Pancreas (tissue), 10 donors: ENCODE data around the gene SKOR1. TPM values are rescaled to one million over a fixed set of nuclear protein-coding genes. Genes with fewer than 3 reads are reported as not detected.

Source experiments
- ATAC-seq, 4 donors: fragments of 200-7000 bp; cut with Tn5 transposase; one replicate each; pipeline versions ENCODE4 v1.8.0 to v1.9.1; 2020; ENCODE audit warnings: mild to moderate bottlenecking in 4 of 4, moderate library complexity in 4 of 4
- DNase-seq, 6 donors: peaks; one replicate each; pipeline ENCODE4 v3.0.0-alpha.2; 2020
- FAIRE-seq: peaks from 2 replicates; lab custom pipeline; 2012; peaks lifted over from hg19 to GRCh38; lab: Jason Lieb, UNC
- H3K27ac ChIP-seq, 4 donors: fragments of 200-600 bp; sonication (generic); 1 replicate in 3 of 4; 2 replicates in 1 of 4; pipeline versions ENCODE4 v1.5.0 to v1.8.0; 2020
- H3K27me3 ChIP-seq, 4 donors: fragments of 200-600 bp; one replicate each; pipeline ENCODE4 v1.8.0; 2021
- H3K36me3 ChIP-seq, 3 donors: fragments of 200-600 bp; sonication (generic) in 1 of 3; one replicate each; pipeline versions ENCODE4 v1.5.0 to v1.8.0; 2020 to 2021
- H3K4me1 ChIP-seq, 3 donors: fragments of 200-600 bp; one replicate each; pipeline ENCODE4 v1.8.0; 2021
- H3K4me3 ChIP-seq, 4 donors: fragments of 200-600 bp; sonication (generic) in 2 of 4; one replicate each; pipeline versions ENCODE4 v1.5.0 to v1.8.0; 2020 to 2021
- H3K9me3 ChIP-seq, 4 donors: fragments of 200-600 bp; one replicate each; pipeline ENCODE4 v1.8.0; 2021
- WGBS, 2 donors: extraction: QIAGEN DNeasy Blood & Tissue Kit; methylation state at CpG; one replicate each; pipeline ENCODE4 v1.1.7; 2013; 5-methylcytosine and 5-hydroxymethylcytosine counted together
- intact Hi-C, 3 donors: fragments of 100-400 bp; cut with DNase I; formaldehyde crosslinking; loops; one replicate each; pipeline versions ENCODE4 v1.11.1 to v1.14.2; 2022
- polyA plus RNA-seq, 2 donors: library from polyadenylated mRNA; stranded (reverse); fragments of 200-250 nt; gene quantifications; one replicate each; pipeline ENCODE4 v1.2.3, GENCODE V29; 2013
- total RNA-seq, 6 donors: library from RNA; stranded (reverse); fragmentation: NEBNext Ultra II Directional in 4 of 6; extraction: Animal tissue kit (Norgen Biotek cat#: 25700) in 4 of 6; gene quantifications; one replicate each; pipeline versions ENCODE4 v1.2.1 to v1.2.4, GENCODE V29; 2021 to 2023
- TF ChIP-seq, protein P1 (sequence below), 4 donors: fragments of 200-600 bp; sonication (generic) in 3 of 4; IDR thresholded peaks; one replicate each; pipeline versions ENCODE4 v1.5.0 to v1.8.0; 2021; ENCODE audit warnings: antibody characterized with exemption in 4 of 4
- donor health status: healthy with polysubstance abuse.
- donor health status: DM: no; HTN: no; CAD: no; lungs with moderate emphysema.
- donor health status: DM: no; HTN: no; CAD: no.
- donor health status: control.
- donor health status: control.
- donor health status: Bipolar disorder and iron deficiency.
- donor health status: DM: yes; HTN: yes; CAD: no.
- donor health status: DM: no; HTN: no; CAD: no.
- donor health status: DM: no; HTN: no; CAD: no.
- donor health status: DM: yes; HTN: yes; CAD: no.

The SKOR1 gene
- total and polyA plus RNA-seq, 8 donors, result 0.09 to 0.54 (median 0.36) TPM

DNA sequence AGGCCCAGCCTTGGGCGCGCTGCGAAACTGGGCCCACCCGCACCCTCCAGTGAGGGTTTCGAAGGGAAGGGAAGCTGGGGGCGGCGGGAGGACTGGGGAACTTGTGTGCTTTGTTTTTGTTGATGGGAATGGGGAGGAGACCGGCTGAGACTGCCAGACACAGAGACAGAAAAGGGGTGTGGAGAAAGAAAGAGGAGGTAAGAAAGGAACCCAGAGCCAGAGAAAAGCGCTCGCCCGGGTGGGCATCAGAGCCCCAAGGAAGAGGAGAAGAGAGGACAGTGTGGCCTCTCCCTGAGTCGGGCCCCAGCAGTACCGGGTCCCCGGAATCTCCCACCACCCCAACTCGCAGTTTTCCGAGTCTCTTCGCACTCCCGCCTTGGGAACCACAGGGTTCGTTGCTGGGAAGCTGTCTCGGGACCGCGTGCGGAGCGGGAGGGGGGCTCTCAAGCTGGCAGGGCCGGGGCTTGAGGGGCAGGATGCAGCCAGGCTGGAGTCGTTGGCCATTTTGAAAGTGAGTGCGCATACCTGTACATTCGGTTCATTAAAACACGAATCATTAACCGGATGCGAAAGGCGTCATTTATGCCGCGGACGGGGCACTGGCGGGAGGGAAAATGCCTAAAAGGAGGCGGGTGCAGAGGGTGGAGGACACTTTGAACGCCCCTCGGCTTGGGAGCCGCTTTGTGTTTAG, 3.1 kb downstream of the SKOR1 start:
- H3K9me3 ChIP-seq, result no peaks in the 10 kb centered on the region
- H3K4me1 ChIP-seq, result peaks cover 0 to 6% (median 4%) of the 10 kb centered on the region in 3 donors
- peaks cover 0 to 70% (median 17%) of the 10 kb centered on the region in 4 donors for H3K27me3 ChIP-seq
- no peak overlapping the region for H3K4me3 ChIP-seq
- 15 to 19% methylated on average over 40 of the region's 40 CpGs for WGBS, 2 donors
- no peak overlapping the region for H3K27ac ChIP-seq
- H3K36me3 ChIP-seq, result no peaks in the 10 kb centered on the region
- ATAC-seq, result no peak
- no peak for FAIRE-seq
- intact Hi-C loops, result no loop called here
- TF ChIP-seq, protein P1, sequence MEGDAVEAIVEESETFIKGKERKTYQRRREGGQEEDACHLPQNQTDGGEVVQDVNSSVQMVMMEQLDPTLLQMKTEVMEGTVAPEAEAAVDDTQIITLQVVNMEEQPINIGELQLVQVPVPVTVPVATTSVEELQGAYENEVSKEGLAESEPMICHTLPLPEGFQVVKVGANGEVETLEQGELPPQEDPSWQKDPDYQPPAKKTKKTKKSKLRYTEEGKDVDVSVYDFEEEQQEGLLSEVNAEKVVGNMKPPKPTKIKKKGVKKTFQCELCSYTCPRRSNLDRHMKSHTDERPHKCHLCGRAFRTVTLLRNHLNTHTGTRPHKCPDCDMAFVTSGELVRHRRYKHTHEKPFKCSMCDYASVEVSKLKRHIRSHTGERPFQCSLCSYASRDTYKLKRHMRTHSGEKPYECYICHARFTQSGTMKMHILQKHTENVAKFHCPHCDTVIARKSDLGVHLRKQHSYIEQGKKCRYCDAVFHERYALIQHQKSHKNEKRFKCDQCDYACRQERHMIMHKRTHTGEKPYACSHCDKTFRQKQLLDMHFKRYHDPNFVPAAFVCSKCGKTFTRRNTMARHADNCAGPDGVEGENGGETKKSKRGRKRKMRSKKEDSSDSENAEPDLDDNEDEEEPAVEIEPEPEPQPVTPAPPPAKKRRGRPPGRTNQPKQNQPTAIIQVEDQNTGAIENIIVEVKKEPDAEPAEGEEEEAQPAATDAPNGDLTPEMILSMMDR (IDR thresholded peaks at IDR 0.05), result no peak
- no peak for DNase-seq

DNA sequence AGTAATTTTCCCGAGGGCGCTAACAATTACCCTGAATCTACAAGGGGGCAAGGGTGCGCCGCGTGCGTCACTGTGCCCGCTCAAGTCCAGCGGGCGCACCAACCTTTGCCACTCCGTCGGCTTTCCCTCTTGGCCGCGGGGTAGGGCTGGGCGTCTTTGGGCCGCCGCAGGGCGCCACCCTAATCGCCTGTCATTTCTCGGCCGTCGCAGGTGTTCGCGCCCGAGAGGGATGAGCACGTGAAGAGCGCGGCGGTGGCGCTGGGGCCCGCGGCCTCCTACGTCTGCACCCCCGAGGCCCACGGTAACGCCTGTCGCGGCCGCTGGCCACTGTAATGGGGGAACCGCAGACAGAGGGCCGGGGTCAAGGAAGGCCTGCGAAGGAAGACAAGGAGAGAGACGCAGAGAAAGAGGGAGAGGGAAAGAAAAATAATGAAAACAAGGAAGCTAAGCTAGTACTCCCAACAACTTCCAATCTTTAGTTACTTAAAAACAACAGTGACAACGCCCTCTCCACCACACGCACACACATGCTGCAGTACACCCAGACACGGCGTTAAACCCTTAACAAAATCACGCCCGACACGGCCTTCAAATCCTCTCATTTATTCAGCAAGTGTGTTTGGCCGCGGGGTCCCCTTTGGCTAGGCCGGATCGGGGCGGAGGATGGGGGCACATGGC, 3.8 kb downstream of the SKOR1 start:
- 19 to 22% methylated on average over 54 of the region's 54 CpGs for WGBS, 2 donors
- Histone ChIP-seq H3K27ac (no peak overlapping the region), H3K27me3 (peaks cover 0 to 68% (median 17%) of the 10 kb centered on the region in 4 donors), H3K9me3 (no peaks in the 10 kb centered on the region), H3K36me3 (no peaks in the 10 kb centered on the region), H3K4me3 (no peak overlapping the region), H3K4me1 (peaks cover 4 to 7% (median 7%) of the 10 kb centered on the region in 3 donors)
- TF ChIP-seq, protein P1 (IDR thresholded peaks at IDR 0.05), result no peak
- intact Hi-C loops, result no loop called here
- FAIRE-seq (no peak), DNase-seq (no peak), ATAC-seq (no peak)

DNA sequence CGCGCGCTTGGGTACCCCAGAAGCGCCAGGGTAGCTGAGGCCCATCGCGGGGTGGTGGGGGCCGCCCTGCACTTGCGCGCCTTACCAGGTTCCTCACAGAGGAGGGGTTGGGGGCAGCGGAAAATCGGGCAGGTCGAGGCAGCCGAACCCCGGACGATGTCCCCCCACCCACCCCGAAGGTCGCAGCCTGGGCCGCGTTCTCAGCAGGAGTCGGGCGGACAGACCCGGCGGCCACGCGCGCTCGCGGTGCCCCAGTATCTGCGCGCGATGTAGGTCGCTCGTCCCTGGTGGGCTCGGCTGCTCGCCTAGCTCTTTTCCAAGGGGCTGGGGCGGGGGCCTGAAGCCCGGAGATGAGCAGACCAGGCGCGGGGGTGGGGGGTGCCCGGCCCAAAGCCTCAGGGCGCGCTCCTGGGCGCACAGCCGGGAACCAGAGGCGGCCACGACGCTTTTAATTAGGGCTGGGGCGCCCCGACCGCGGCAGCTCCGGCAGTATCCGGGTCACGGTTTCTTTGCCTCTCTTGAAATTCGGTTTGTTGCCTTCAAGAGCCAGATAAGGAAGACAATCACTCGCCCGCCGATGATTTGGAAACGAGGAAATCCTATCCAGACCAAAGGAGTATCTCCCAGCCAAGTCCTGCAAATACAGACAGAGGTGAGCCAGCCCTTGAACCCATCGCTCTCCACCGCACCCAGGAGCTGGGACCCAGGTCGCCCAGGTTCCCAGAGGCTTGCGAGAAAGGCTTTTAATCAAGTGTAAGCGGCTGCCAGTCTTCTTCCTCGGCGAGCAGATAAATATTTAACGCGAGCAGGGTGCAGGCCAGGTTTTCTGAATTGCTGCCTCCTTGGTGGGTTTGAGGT, 4.6 kb downstream of the SKOR1 start:
- Histone ChIP-seq H3K4me3 (no peak overlapping the region), H3K9me3 (no peaks in the 10 kb centered on the region), H3K4me1 (peaks cover 4 to 11% (median 8%) of the 10 kb centered on the region in 3 donors), H3K27ac (no peak overlapping the region), H3K27me3 (peaks cover 0 to 62% (median 14%) of the 10 kb centered on the region in 4 donors), H3K36me3 (no peaks in the 10 kb centered on the region)
- intact Hi-C loops, result loop anchor here in 2 of 3 donors (5.0 to 10.0 kb wide), 2 partner anchors 365 to 373 kb away; no protein-coding TSS in a partner anchor
- no peak for FAIRE-seq
- no peak for DNase-seq
- no peak for ATAC-seq
- TF ChIP-seq, protein P1 (IDR thresholded peaks at IDR 0.05), result no peak
- WGBS, 2 donors, result 38 to 42% methylated on average over 67 to 68 of the region's 68 CpGs

DNA sequence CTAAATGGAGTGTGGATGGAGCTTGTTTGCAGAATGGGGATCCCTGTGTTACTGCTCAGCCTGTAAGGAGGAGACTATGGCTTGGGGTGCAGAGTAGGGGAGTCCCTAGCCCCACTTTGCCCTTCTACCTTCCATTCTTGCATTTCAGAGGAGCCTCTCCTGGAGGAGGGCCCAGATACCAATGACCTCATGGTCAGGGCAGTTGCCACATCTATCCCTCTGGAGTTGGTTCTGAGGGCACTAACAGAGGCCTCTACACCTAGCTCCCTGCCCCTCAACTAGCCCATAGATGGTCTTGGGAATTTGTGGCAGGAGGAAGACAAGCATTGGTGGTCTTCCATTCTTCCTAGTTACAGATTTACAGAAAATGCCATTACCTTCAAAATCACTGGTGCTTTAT, 6.1 kb downstream of the SKOR1 start:
- H3K4me1 ChIP-seq, result peaks cover 0 to 8% (median 7%) of the 10 kb centered on the region in 3 donors
- FAIRE-seq, result no peak
- intact Hi-C loops, result loop anchor here in 2 of 3 donors (5.0 to 10.0 kb wide), 2 partner anchors 367 to 374 kb away; no protein-coding TSS in a partner anchor
- H3K4me3 ChIP-seq, result no peak overlapping the region
- TF ChIP-seq, protein P1 (IDR thresholded peaks at IDR 0.05), result no peak
- peaks cover 0 to 53% (median 11%) of the 10 kb centered on the region in 4 donors for H3K27me3 ChIP-seq
- DNase-seq, result no peak
- no peak for ATAC-seq
- H3K27ac ChIP-seq, result no peak overlapping the region
- no peaks in the 10 kb centered on the region for H3K9me3 ChIP-seq
- no peaks in the 10 kb centered on the region for H3K36me3 ChIP-seq
